ENCODE results near the gene ZNF768. TPM values are rescaled to one million over a fixed set of nuclear protein-coding genes. Genes with fewer than 3 reads are reported as not detected.

Gene ZNF768
- total and polyA plus RNA-seq, 7 donors, result 49.0 to 125 (median 60.4) TPM

- H3K9me3 ChIP-seq, result no peaks in the 10 kb centered on the region
- H3K27me3 ChIP-seq (ENCODE audit: insufficient read depth in 3 of 3, low read length in 2 of 3), result no peaks in the 10 kb centered on the region
- no peak overlapping the region for H3K27ac ChIP-seq
- 84 to 87% (median 86%) methylated on average over 14 of the region's 14 CpGs for WGBS, 3 donors
- ATAC-seq (no peak), DNase-seq (no peak)
- H3K4me3 ChIP-seq, result no peak overlapping the region
- H3K4me1 ChIP-seq, result peaks cover 11% of the 10 kb centered on the region
- peaks cover 0 to 9% of the 10 kb centered on the region in 2 donors for H3K36me3 ChIP-seq (ENCODE audit: insufficient read depth in 1 of 2, low read depth in 1 of 2)
- intact Hi-C loops (cut with DNase I), result no loop called here
- TF ChIP-seq, protein P1, sequence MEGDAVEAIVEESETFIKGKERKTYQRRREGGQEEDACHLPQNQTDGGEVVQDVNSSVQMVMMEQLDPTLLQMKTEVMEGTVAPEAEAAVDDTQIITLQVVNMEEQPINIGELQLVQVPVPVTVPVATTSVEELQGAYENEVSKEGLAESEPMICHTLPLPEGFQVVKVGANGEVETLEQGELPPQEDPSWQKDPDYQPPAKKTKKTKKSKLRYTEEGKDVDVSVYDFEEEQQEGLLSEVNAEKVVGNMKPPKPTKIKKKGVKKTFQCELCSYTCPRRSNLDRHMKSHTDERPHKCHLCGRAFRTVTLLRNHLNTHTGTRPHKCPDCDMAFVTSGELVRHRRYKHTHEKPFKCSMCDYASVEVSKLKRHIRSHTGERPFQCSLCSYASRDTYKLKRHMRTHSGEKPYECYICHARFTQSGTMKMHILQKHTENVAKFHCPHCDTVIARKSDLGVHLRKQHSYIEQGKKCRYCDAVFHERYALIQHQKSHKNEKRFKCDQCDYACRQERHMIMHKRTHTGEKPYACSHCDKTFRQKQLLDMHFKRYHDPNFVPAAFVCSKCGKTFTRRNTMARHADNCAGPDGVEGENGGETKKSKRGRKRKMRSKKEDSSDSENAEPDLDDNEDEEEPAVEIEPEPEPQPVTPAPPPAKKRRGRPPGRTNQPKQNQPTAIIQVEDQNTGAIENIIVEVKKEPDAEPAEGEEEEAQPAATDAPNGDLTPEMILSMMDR (IDR thresholded peaks at IDR 0.05), result no peak
These were observed 41.0 kb upstream of the ZNF768 start for GRCh38 chr16:30567160-30567990.

DNA sequence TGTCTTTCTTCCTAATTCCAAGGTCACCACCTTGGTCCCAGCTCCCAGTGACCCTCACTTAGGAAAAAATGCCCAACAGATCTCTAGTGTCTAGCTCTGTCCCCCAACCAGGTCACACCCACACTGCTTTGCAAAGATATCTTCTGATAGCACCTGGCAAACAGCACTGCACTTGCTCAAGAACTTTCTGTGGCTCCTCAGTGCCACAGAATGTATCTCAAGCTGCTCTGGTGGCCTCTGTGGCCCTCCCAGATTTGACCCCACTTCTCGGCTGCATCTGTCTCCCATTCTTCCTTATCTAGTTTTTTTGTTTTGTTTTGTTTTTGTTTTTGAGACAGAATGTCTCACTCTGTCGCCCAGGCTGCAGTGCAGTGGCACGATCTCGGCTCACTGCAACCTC lies 40.2 kb upstream of the ZNF768 start:
- no peak overlapping the region for H3K4me3 ChIP-seq
- TF ChIP-seq, protein P1 (IDR thresholded peaks at IDR 0.05), result no peak
- no peaks in the 10 kb centered on the region for H3K27me3 ChIP-seq (ENCODE audit: insufficient read depth in 3 of 3, low read length in 2 of 3)
- no peak overlapping the region for H3K27ac ChIP-seq
- intact Hi-C loops (cut with DNase I), result no loop called here
- 89 to 91% (median 89%) methylated on average over 4 of the region's 4 CpGs for WGBS, 3 donors
- no peak for DNase-seq
- peaks cover 0 to 9% of the 10 kb centered on the region in 2 donors for H3K36me3 ChIP-seq (ENCODE audit: insufficient read depth in 1 of 2, low read depth in 1 of 2)
- no peak for ATAC-seq
- H3K9me3 ChIP-seq, result no peaks in the 10 kb centered on the region
- peaks cover 9% of the 10 kb centered on the region for H3K4me1 ChIP-seq

GRCh38 chr16:30565984-30566383 lies 39.6 kb upstream of the ZNF768 start:
- ATAC-seq (no peak), DNase-seq (no peak)
- no peaks in the 10 kb centered on the region for H3K27me3 ChIP-seq (ENCODE audit: insufficient read depth in 3 of 3, low read length in 2 of 3)
- no peak overlapping the region for H3K4me3 ChIP-seq
- intact Hi-C loops (cut with DNase I), result no loop called here
- WGBS, 3 donors, result 55 to 61% (median 60%) methylated on average over 8 of the region's 8 CpGs
- H3K36me3 ChIP-seq (ENCODE audit: insufficient read depth in 1 of 2, low read depth in 1 of 2), result peaks cover 0 to 9% of the 10 kb centered on the region in 2 donors
- H3K4me1 ChIP-seq, result peaks cover 9% of the 10 kb centered on the region
- TF ChIP-seq, protein P1 (IDR thresholded peaks at IDR 0.05), result no peak
- H3K9me3 ChIP-seq, result no peaks in the 10 kb centered on the region
- no peak overlapping the region for H3K27ac ChIP-seq

GRCh38 chr16:30565526-30565925 lies 39.2 kb upstream of the ZNF768 start:
- Histone ChIP-seq H3K4me3 (no peak overlapping the region), H3K27me3 (ENCODE audit: insufficient read depth in 3 of 3, low read length in 2 of 3) (no peaks in the 10 kb centered on the region), H3K27ac (no peak overlapping the region), H3K36me3 (ENCODE audit: insufficient read depth in 1 of 2, low read depth in 1 of 2) (peaks cover 0 to 9% of the 10 kb centered on the region in 2 donors), H3K4me1 (peaks cover 8% of the 10 kb centered on the region), H3K9me3 (no peaks in the 10 kb centered on the region)
- ATAC-seq (no peak), DNase-seq (no peak)
- intact Hi-C loops (cut with DNase I), result no loop called here
- TF ChIP-seq, protein P1 (IDR thresholded peaks at IDR 0.05), result no peak
- WGBS, 3 donors, result 46 to 63% (median 53%) methylated on average over 7 of the region's 7 CpGs
